ENCODE results near the gene PDE4D. TPM values are rescaled to one million over a fixed set of nuclear protein-coding genes. Genes with fewer than 3 reads are reported as not detected.

Gene PDE4D
- total RNA-seq, 1 donor from 2014 or later, result 14.2 TPM

- H3K4me1 ChIP-seq (ENCODE audit: insufficient read depth, low read length), result no peaks in the 10 kb centered on the region
- H3K4me2 ChIP-seq (ENCODE audit: low read length), result no peak overlapping the region
- H3K36me3 Mint-ChIP-seq (ENCODE audit: low read depth, unreplicated experiment), result no peaks in the 10 kb centered on the region
- H3K4me3 ChIP-seq (ENCODE audit: insufficient read depth, low read depth, low read length), result no peak overlapping the region
- H3K27ac Mint-ChIP-seq (ENCODE audit: unreplicated experiment), result no peak overlapping the region
- H3K9me3 Mint-ChIP-seq (ENCODE audit: unreplicated experiment), result no peaks in the 10 kb centered on the region
- DNase-seq (ENCODE audit: low read depth) (no peak), FAIRE-seq (no peak)
- no peaks in the 10 kb centered on the region for H3K9me3 ChIP-seq (ENCODE audit: insufficient read depth, low read depth, low read length)
- H3K36me3 ChIP-seq (ENCODE audit: insufficient read depth, low read length), result no peaks in the 10 kb centered on the region
- no peaks in the 10 kb centered on the region for H3K27me3 Mint-ChIP-seq (ENCODE audit: low read depth, unreplicated experiment)
- no peak overlapping the region for H3K9ac ChIP-seq (ENCODE audit: low read length)
- H3K79me2 ChIP-seq (ENCODE audit: insufficient read depth, low read length), result no peaks in the 10 kb centered on the region
- TF ChIP-seq CTCF (IDR thresholded peaks at IDR 0.05; ENCODE audit: insufficient read depth, low read depth, low read length) (no peak), EZH2 (IDR thresholded peaks at IDR 0.05; ENCODE audit: insufficient read depth, low read length) (no peak)
- peaks cover 6% of the 10 kb centered on the region for H3K4me1 Mint-ChIP-seq (ENCODE audit: low read depth, unreplicated experiment)
- H2AFZ ChIP-seq (ENCODE audit: low read depth, low read length), result no peak overlapping the region
- H3K4me3 Mint-ChIP-seq (ENCODE audit: unreplicated experiment), result no peak overlapping the region
- H4K20me1 ChIP-seq (ENCODE audit: insufficient read depth, low read length), result no peaks in the 10 kb centered on the region
- no peak overlapping the region for H3K27ac ChIP-seq (ENCODE audit: low read depth, low read length)
- H3K27me3 ChIP-seq (ENCODE audit: insufficient read depth, low read length), result no peaks in the 10 kb centered on the region
Observed at GRCh38 chr5:59264013-59264412, 629.5 kb downstream of the PDE4D start.

- peaks cover 6% of the 10 kb centered on the region for H3K4me1 Mint-ChIP-seq (ENCODE audit: low read depth, unreplicated experiment)
- Histone ChIP-seq H3K4me1 (ENCODE audit: insufficient read depth, low read length) (no peaks in the 10 kb centered on the region), H3K27me3 (ENCODE audit: insufficient read depth, low read length) (no peaks in the 10 kb centered on the region), H2AFZ (ENCODE audit: low read depth, low read length) (no peak overlapping the region), H3K79me2 (ENCODE audit: insufficient read depth, low read length) (no peaks in the 10 kb centered on the region), H3K4me3 (ENCODE audit: insufficient read depth, low read depth, low read length) (no peak overlapping the region), H3K27ac (ENCODE audit: low read depth, low read length) (no peak overlapping the region), H3K9ac (ENCODE audit: low read length) (no peak overlapping the region), H3K4me2 (ENCODE audit: low read length) (no peak overlapping the region), H3K36me3 (ENCODE audit: insufficient read depth, low read length) (no peaks in the 10 kb centered on the region), H3K9me3 (ENCODE audit: insufficient read depth, low read depth, low read length) (no peaks in the 10 kb centered on the region), H4K20me1 (ENCODE audit: insufficient read depth, low read length) (no peaks in the 10 kb centered on the region)
- H3K4me3 Mint-ChIP-seq (ENCODE audit: unreplicated experiment), result no peak overlapping the region
- no peaks in the 10 kb centered on the region for H3K9me3 Mint-ChIP-seq (ENCODE audit: unreplicated experiment)
- H3K27ac Mint-ChIP-seq (ENCODE audit: unreplicated experiment), result no peak overlapping the region
- TF ChIP-seq EZH2 (IDR thresholded peaks at IDR 0.05; ENCODE audit: insufficient read depth, low read length), result no peak
- no peak for TF ChIP-seq CTCF (IDR thresholded peaks at IDR 0.05; ENCODE audit: insufficient read depth, low read depth, low read length)
- no peaks in the 10 kb centered on the region for H3K36me3 Mint-ChIP-seq (ENCODE audit: low read depth, unreplicated experiment)
- H3K27me3 Mint-ChIP-seq (ENCODE audit: low read depth, unreplicated experiment), result no peaks in the 10 kb centered on the region
- no peak for FAIRE-seq
- DNase-seq (ENCODE audit: low read depth), result no peak
Observed at GRCh38 chr5:59261969-59262368, 631.6 kb downstream of the PDE4D start.

GRCh38 chr5:59260973-59261372, 632.6 kb downstream of the PDE4D start:
- TF ChIP-seq EZH2 (IDR thresholded peaks at IDR 0.05; ENCODE audit: insufficient read depth, low read length), result no peak
- TF ChIP-seq CTCF (IDR thresholded peaks at IDR 0.05; ENCODE audit: insufficient read depth, low read depth, low read length), result no peak
- H3K36me3 ChIP-seq (ENCODE audit: insufficient read depth, low read length), result no peaks in the 10 kb centered on the region
- no peak overlapping the region for H3K27ac Mint-ChIP-seq (ENCODE audit: unreplicated experiment)
- no peak for DNase-seq (ENCODE audit: low read depth)
- no peaks in the 10 kb centered on the region for H3K9me3 ChIP-seq (ENCODE audit: insufficient read depth, low read depth, low read length)
- H3K4me2 ChIP-seq (ENCODE audit: low read length), result no peak overlapping the region
- H3K4me1 Mint-ChIP-seq (ENCODE audit: low read depth, unreplicated experiment), result peaks cover 6% of the 10 kb centered on the region
- H3K36me3 Mint-ChIP-seq (ENCODE audit: low read depth, unreplicated experiment), result no peaks in the 10 kb centered on the region
- no peak overlapping the region for H3K9ac ChIP-seq (ENCODE audit: low read length)
- no peak overlapping the region for H2AFZ ChIP-seq (ENCODE audit: low read depth, low read length)
- H4K20me1 ChIP-seq (ENCODE audit: insufficient read depth, low read length), result no peaks in the 10 kb centered on the region
- no peak overlapping the region for H3K27ac ChIP-seq (ENCODE audit: low read depth, low read length)
- H3K4me3 ChIP-seq (ENCODE audit: insufficient read depth, low read depth, low read length), result no peak overlapping the region
- no peak for FAIRE-seq
- no peak overlapping the region for H3K4me3 Mint-ChIP-seq (ENCODE audit: unreplicated experiment)
- no peaks in the 10 kb centered on the region for H3K79me2 ChIP-seq (ENCODE audit: insufficient read depth, low read length)
- H3K4me1 ChIP-seq (ENCODE audit: insufficient read depth, low read length), result no peaks in the 10 kb centered on the region
- H3K27me3 Mint-ChIP-seq (ENCODE audit: low read depth, unreplicated experiment), result no peaks in the 10 kb centered on the region
- H3K27me3 ChIP-seq (ENCODE audit: insufficient read depth, low read length), result no peaks in the 10 kb centered on the region
- H3K9me3 Mint-ChIP-seq (ENCODE audit: unreplicated experiment), result no peaks in the 10 kb centered on the region

Data from astrocyte (in vitro differentiated cells and primary cell).